ENCODE data around the gene BMP8A.
"Not testable (repeated sequence)": the region's sequence is repeated elsewhere in the genome, so short reads cannot be mapped to it uniquely, and the experiment has no call there.

The BMP8A gene

GRCh38 chr1:39492118-39493042 lies 944 bp downstream of the BMP8A start:
- not testable (repeated sequence) for H3K4me1 Mint-ChIP-seq (ENCODE audit: low read depth); H3K9me3 Mint-ChIP-seq (ENCODE audit: low read depth); H3K36me3 Mint-ChIP-seq; H3K27ac Mint-ChIP-seq
- H3K27me3 Mint-ChIP-seq = peaks cover 17% of the 10 kb centered on the region
- H3K4me3 Mint-ChIP-seq = peak overlapping the region; percentile 69

DNA sequence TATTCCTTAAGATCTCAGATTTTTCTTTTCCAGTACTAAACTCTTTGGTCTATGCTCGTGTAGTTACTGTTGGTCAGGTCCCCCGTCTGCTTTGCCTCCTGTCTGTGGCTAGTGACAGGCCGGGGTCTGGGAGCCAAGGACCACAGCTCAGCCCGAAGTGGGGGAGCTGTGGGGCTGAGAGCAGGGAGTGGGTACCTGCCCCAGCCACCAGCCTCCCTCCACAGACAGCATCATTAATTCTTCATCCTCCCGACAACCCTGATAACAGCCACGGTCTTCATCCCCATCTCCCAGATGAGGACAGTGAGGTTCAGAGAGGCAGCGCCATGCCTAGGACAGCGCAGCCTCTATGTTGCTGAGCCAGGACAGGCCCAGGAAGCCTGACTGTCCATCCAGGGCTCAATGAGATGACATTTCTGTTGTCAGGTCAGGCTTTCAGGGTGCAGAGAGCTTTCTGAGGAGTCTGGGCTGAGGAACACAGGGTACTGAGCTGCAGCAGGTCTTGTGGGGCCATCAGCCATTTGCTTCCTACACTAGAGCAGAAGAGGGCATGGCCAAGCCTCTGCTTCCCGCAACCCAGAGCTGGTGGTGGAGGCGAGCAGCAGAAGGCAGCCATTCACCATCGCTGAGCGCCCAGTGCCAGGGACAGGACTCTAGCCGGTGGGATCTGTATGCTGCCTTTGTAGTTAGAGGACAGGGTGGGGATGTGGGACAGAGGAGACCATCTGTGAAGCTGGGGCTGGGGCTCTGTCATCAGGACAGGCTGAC lies 1.8 kb downstream of the BMP8A start:
- Mint-ChIP-seq H3K4me3 (peak overlapping the region; percentile 69), H3K27me3 (peaks cover 18% of the 10 kb centered on the region)
- H3K36me3 Mint-ChIP-seq; H3K9me3 Mint-ChIP-seq (ENCODE audit: low read depth); H3K27ac Mint-ChIP-seq; H3K4me1 Mint-ChIP-seq (ENCODE audit: low read depth): not testable (repeated sequence)

DNA sequence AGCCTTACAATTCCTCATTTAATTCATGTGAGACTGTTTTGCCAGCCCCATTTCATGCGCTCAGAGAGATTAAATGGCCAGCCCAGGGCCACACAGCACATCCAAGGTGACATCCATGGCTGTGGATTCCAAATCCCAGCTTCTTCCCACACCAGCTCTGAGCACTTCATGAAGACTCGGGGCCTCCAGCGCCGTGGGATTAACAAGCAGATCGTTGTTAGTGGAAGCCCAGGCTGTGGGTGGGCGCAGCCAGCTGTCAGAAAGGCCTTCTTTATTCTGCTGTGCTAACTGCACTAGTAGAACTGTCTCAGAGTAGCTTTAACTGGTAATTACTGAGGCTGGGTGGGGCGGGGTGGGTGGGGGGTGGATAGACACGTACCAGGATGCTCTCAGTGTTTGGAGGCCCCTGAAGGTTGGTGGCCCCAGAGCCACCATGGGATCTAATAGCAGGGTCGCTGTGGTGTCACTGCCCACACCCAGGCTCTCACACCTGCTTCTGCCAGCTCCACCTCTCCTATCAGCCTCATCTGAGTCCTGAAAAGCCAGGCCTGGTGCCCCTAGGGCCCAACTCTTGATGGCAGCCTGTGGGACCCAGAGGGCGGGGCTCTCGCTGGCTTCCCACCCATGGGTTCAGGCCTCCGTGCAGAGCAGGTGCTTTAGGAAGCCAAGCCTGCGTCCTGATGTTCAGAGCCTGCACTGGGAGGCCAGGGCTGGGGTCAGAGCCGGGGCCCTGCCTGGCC lies 3.4 kb downstream of the BMP8A start:
- no peak overlapping the region for H3K4me3 Mint-ChIP-seq
- H3K4me1 Mint-ChIP-seq (ENCODE audit: low read depth) = peaks cover 2% of the 10 kb centered on the region

DNA sequence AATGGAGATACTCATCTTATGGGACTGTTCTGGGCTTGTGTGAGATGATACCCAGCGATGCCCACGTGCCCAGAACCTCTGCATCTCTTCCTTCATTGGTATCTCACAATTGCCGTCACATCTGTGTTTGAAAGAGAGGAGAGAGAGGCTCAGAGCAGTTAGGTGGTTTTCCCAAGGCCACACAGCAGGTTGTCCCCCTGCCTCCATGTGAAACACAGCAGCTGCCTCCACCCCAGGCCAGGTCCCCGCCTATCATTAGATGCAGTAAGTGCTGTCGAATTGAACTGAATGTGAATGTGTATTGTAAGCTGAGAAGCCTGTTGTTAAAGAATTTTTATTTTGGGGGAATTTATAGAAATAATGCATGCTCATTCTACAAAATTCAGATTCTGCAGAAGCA lies 5.1 kb downstream of the BMP8A start:
- not testable (repeated sequence) for H3K27ac Mint-ChIP-seq; H3K4me1 Mint-ChIP-seq (ENCODE audit: low read depth); H3K4me3 Mint-ChIP-seq; H3K36me3 Mint-ChIP-seq; H3K9me3 Mint-ChIP-seq (ENCODE audit: low read depth)
- H3K27me3 Mint-ChIP-seq = peaks cover 19% of the 10 kb centered on the region

More for the DNA sequence above, 3.4 kb downstream of the BMP8A start:
- Mint-ChIP-seq H3K36me3 (no peaks in the 10 kb centered on the region), H3K9me3 (ENCODE audit: low read depth) (no peaks in the 10 kb centered on the region), H3K27me3 (peaks cover 18% of the 10 kb centered on the region), H3K27ac (no peak overlapping the region)

DNA sequence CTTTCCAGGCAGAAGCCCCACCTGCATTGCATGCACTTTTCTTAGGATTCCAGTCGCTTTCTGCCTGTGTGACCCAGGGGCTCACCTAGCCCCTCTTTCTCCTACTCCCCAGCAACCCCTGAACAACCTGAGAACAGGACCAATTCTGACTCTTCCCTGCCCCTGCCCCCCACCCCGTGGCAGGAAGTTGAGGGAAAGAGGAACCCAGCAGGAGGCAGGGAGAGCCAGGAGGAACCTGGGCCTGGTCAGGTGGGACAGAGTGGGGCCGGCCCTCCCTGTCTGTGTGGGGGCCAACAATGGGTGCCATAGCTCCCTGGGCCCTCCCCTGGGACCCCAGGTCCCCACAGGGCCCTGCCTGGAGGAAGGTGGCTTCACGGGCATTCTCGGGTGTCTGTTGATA lies 6.1 kb downstream of the BMP8A start:
- H3K36me3 Mint-ChIP-seq = no peaks in the 10 kb centered on the region
- no peak overlapping the region for H3K4me3 Mint-ChIP-seq
- H3K4me1 Mint-ChIP-seq (ENCODE audit: low read depth) = no peaks in the 10 kb centered on the region
- no peaks in the 10 kb centered on the region for H3K9me3 Mint-ChIP-seq (ENCODE audit: low read depth)
- peaks cover 19% of the 10 kb centered on the region for H3K27me3 Mint-ChIP-seq
- no peak overlapping the region for H3K27ac Mint-ChIP-seq

DNA sequence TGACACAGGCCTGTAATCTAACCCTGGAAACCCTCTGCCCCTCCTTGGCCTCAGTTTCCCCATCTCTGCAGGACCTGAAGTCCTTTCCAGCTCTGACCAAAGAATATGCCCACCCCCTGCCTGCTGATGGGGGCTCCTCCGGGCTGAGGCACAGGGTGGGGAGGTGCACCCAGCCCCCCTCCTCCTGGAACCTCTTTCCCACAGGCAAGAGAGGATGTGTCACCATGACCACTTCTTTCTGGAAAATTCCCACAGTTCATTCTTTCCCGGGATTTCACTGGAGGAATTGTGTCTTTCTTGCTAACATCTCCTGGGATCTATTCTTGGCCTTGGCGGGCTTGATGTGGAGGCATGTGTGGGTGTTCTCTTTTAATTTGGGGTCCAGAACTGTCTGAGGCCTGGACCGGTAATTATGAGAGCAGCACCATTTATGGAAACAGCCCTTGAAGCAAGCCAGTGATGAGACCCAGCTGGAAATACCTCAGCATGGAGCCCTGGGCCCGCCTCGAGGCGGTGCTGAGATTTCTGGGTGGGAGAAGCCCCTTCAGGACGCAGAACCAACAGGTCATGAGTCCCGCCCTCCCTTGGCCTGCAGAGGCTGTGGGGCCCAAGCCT lies 6.8 kb downstream of the BMP8A start:
- H3K27ac Mint-ChIP-seq; H3K36me3 Mint-ChIP-seq; H3K9me3 Mint-ChIP-seq (ENCODE audit: low read depth); H3K4me3 Mint-ChIP-seq; H3K4me1 Mint-ChIP-seq (ENCODE audit: low read depth): not testable (repeated sequence)
- H3K27me3 Mint-ChIP-seq = peaks cover 14% of the 10 kb centered on the region

DNA sequence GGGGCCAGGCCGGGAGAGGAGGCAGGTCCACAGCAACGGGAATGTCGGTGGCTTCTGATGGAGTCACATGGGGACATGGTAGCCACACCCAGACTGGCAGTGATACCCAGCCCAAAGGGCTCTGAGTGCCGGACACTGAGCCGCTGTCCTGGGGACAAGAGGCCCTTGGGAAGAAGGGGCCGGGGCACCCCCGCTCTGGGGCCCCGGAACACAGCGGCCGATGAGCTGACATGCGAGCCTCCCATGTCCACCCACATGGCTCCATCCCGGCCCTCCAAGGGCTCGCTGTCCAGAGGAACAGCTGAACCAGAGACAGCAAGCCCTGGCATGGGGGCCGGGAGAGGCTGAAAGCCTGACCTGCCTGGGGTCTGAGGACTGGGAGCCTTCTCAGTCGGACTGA lies 7.4 kb downstream of the BMP8A start:
- not testable (repeated sequence) for H3K36me3 Mint-ChIP-seq; H3K4me1 Mint-ChIP-seq (ENCODE audit: low read depth); H3K9me3 Mint-ChIP-seq (ENCODE audit: low read depth); H3K27ac Mint-ChIP-seq; H3K4me3 Mint-ChIP-seq
- peaks cover 11% of the 10 kb centered on the region for H3K27me3 Mint-ChIP-seq

DNA sequence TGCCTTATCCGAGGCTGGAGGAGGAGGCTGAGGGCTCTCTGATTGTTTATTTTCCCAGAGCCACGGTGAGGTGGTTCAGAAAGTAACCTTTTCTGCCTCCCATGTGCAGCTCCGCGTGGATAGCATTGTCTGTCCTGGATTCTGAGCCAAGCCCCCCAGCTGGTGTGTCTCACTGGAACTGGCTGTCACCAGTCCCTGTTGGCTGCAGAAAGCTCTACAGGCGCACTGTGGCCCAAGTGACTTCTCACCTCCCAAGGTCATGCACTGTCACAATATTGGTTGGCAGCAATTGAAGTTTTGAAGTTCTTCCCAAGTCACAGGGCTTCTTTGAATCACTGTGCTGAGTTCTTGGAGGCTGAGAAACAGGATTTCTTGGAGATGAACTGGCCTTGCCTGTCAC lies 8.2 kb downstream of the BMP8A start:
- no peaks in the 10 kb centered on the region for H3K36me3 Mint-ChIP-seq

DNA sequence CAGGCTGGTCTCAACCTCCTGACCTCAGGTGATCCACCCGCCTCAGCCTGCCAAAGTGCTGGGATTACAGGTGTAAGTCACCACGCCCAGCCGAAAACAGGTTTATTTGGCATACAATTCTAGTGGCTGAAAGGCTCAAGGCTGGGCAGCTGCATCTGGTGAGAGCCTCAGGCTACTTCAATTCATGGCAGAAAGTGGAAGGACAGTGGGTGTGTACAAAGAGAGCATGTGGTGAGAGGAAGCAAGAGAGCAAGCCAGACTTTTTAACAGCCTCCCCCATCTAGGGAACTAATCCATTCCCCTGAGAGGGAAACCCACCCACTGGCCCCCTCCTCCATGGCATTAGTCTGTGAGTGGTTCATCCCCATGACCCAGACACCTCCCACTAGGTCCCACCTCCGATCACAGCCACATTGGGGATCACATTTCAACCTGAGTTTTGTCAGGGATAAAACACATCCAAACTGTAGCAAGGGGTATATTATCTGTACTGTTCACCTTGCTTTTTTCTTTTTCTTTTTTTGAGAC lies 9.5 kb downstream of the BMP8A start:
- Mint-ChIP-seq H3K4me1 (ENCODE audit: low read depth) (no peaks in the 10 kb centered on the region), H3K9me3 (ENCODE audit: low read depth) (no peaks in the 10 kb centered on the region), H3K27me3 (peaks cover 5% of the 10 kb centered on the region), H3K36me3 (no peaks in the 10 kb centered on the region), H3K4me3 (no peak overlapping the region), H3K27ac (no peak overlapping the region)

More for the DNA sequence above, 8.2 kb downstream of the BMP8A start:
- Mint-ChIP-seq H3K27me3 (peaks cover 6% of the 10 kb centered on the region), H3K27ac (no peak overlapping the region), H3K9me3 (ENCODE audit: low read depth) (no peaks in the 10 kb centered on the region), H3K4me3 (no peak overlapping the region), H3K4me1 (ENCODE audit: low read depth) (no peaks in the 10 kb centered on the region)

GRCh38 chr1:39501666-39502065 lies 10.2 kb downstream of the BMP8A start:
- Mint-ChIP-seq H3K4me1 (ENCODE audit: low read depth) (no peaks in the 10 kb centered on the region), H3K36me3 (no peaks in the 10 kb centered on the region), H3K4me3 (no peak overlapping the region), H3K9me3 (ENCODE audit: low read depth) (no peaks in the 10 kb centered on the region), H3K27ac (no peak overlapping the region), H3K27me3 (peaks cover 5% of the 10 kb centered on the region)

GRCh38 chr1:39504436-39504835 lies 13.0 kb downstream of the BMP8A start:
- not testable (repeated sequence) for H3K27me3 Mint-ChIP-seq; H3K9me3 Mint-ChIP-seq (ENCODE audit: low read depth); H3K27ac Mint-ChIP-seq; H3K4me3 Mint-ChIP-seq; H3K36me3 Mint-ChIP-seq; H3K4me1 Mint-ChIP-seq (ENCODE audit: low read depth)

- no peak overlapping the region for H3K4me3 Mint-ChIP-seq
- H3K4me1 Mint-ChIP-seq (ENCODE audit: low read depth) = peaks cover 11% of the 10 kb centered on the region
- H3K27me3 Mint-ChIP-seq = peaks cover 2% of the 10 kb centered on the region
- no peaks in the 10 kb centered on the region for H3K36me3 Mint-ChIP-seq
- no peaks in the 10 kb centered on the region for H3K9me3 Mint-ChIP-seq (ENCODE audit: low read depth)
- H3K27ac Mint-ChIP-seq = no peak overlapping the region
Measured at GRCh38 chr1:39505289-39505688, 13.9 kb downstream of the BMP8A start.

DNA sequence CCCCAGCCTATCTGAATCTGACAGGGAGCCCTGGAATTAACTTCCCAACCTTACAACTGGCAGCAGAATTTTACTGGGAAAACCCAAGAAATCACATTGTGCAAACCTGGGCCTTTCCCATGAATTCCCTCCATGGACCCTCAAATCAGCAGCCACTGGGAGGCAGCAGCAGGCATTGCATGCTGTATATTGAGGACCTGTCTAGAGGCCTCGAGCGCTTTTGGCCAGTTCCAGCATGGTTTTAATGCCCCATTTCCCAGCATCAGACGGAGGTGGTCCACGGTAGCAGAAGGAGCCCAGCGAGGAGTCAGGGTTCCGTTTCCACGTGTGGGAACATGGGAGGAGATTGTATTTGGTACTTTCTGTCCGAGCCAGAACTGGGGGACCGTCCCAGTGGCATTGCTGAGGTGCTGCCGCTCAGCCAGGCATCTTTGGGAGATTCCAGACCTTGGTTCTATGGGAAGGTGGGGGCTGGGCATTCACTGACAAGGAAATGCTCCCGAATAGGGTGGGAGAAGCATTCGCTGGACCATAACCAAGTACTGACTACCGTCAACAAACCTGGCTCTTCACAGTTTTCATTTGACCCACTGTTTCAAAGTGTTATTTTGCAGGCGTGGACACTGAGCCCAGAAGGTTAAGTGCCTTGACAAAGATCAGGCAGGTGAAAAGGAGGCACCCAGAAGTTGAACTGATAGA lies 15.9 kb downstream of the BMP8A start:
- Mint-ChIP-seq H3K36me3 (no peaks in the 10 kb centered on the region), H3K27ac (no peak overlapping the region), H3K4me3 (no peak overlapping the region), H3K9me3 (ENCODE audit: low read depth) (no peaks in the 10 kb centered on the region), H3K4me1 (ENCODE audit: low read depth) (peaks cover 11% of the 10 kb centered on the region), H3K27me3 (no peaks in the 10 kb centered on the region)

DNA sequence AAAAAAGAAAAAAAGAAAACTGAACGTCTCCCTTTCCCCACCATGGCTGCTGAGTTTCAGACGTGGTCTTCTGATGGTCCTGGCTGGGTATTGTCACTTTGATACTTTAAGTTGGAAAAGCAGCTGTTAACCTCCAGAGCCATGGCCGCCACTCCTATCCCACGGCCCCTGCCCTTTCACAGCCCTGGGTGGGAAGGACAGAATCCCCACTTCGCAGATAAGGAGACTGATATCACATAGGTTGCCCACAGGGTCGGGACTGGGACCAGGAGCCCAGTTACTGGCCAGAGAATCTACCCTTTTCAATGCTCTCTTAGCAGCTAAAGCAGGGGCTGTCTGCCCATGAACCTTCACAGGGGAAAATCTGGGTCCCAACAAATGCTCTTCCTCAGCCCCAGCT lies 16.8 kb downstream of the BMP8A start:
- H3K36me3 Mint-ChIP-seq = no peaks in the 10 kb centered on the region
- no peak overlapping the region for H3K27ac Mint-ChIP-seq
- no peak overlapping the region for H3K4me3 Mint-ChIP-seq

More for the DNA sequence above, 16.8 kb downstream of the BMP8A start:
- Mint-ChIP-seq H3K9me3 (ENCODE audit: low read depth) (no peaks in the 10 kb centered on the region), H3K4me1 (ENCODE audit: low read depth) (peaks cover 11% of the 10 kb centered on the region), H3K27me3 (no peaks in the 10 kb centered on the region)
